ENCODE data around the gene IFT22.

- TF ChIP-seq CREB1 (IDR thresholded peaks at IDR 0.05; ENCODE audit: low read depth) (no peak), FOXM1 (IDR thresholded peaks at IDR 0.05; ENCODE audit: borderline replicate concordance, low read depth) (no peak), TCF12 (IDR thresholded peaks at IDR 0.05; ENCODE audit: low read depth) (no peak), USF1 (IDR thresholded peaks at IDR 0.05) (no peak), TAF1 (IDR thresholded peaks at IDR 0.05; ENCODE audit: low read depth) (no peak)
Measured at GRCh38 chr7:101306307-101306706, 15.3 kb downstream of the IFT22 start.

Measured in Ishikawa (cell line).